Measurements from ENCODE around the gene ZFHX3.

Gene ZFHX3

DNA sequence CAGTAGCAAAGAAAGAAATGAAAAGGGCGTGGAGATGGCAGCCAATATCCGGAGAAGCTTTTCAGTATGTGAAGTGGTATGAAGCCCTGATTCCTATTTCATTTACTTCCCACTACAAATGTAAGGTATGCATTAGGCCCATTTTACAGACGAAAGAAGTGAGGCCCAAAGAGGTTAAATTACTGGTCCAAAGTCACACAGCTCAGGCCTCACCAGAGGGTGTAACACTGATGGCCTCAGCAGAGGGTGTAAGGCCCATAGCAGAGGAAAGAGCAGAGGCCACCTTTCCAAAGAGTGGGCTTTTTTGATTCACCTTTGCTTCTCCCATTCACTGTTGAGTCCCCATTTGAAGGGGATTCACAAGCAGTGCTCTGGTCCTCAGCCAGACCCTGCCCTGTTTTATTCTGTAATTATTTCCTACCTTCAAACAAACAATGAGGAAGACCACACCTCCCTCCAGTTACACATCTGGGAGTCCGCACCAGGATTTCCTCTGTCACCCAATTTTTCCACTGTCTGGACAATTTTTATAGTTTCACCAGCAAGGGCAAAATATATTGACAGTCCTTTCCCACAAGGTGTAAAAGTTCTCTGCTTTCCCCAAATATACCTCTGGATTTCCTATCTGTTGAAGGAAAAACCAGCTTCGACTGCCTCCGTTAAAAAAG lies 7.1 kb downstream of the ZFHX3 start:
- Histone ChIP-seq H3K27ac (no peak overlapping the region), H3K4me3 (IDR thresholded peaks at IDR 0.05; ENCODE audit: insufficient read depth, low read depth, low read length) (no peak overlapping the region), H3K4me2 (no peak overlapping the region), H3K79me2 (ENCODE audit: insufficient read depth, low read depth) (peaks cover under 1% of the 10 kb centered on the region; the same call in 1 of the 2 replicates), H3K9ac (no peak overlapping the region), H4K20me1 (ENCODE audit: insufficient read depth) (no peaks in the 10 kb centered on the region), H2AFZ (ENCODE audit: low read depth) (no peak overlapping the region), H3K27me3 (ENCODE audit: insufficient read depth, low read depth) (no peaks in the 10 kb centered on the region), H3K36me3 (ENCODE audit: insufficient read depth) (no peaks in the 10 kb centered on the region), H3K4me1 (ENCODE audit: low read depth, poor library complexity, severe bottlenecking) (peaks cover 38% of the 10 kb centered on the region)
- no peak for TF ChIP-seq CTCF (conservative IDR thresholded peaks at IDR 0.05; ENCODE audit: low read depth, low read length)

DNA sequence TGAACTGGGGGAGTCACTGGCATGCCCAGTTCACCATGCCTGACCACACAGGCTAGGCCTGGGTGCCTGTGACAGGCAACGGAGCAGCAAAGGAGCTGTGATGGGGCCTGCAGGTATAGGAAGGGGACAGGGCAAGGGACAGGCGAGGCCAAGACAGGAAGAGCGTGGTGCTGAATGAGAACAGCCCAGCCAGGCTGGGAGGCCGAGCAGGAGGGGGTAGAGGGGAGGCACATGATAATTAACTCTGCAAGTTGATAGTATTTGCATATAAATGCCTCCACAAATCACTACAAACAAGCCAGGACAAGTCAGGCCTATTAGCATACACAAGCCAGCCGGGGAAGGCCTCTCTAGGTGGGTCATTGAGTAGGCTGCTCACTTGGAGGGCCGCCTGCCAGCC lies 7.8 kb downstream of the ZFHX3 start:
- Histone ChIP-seq H3K4me3 (IDR thresholded peaks at IDR 0.05; ENCODE audit: insufficient read depth, low read depth, low read length) (no peak overlapping the region), H3K27ac (no peak overlapping the region), H3K4me2 (no peak overlapping the region), H3K79me2 (ENCODE audit: insufficient read depth, low read depth) (no peaks in the 10 kb centered on the region), H3K9ac (no peak overlapping the region), H3K36me3 (ENCODE audit: insufficient read depth) (no peaks in the 10 kb centered on the region), H3K27me3 (ENCODE audit: insufficient read depth, low read depth) (no peaks in the 10 kb centered on the region), H2AFZ (ENCODE audit: low read depth) (no peak overlapping the region), H3K4me1 (ENCODE audit: low read depth, poor library complexity, severe bottlenecking) (peaks cover 38% of the 10 kb centered on the region), H4K20me1 (ENCODE audit: insufficient read depth) (no peaks in the 10 kb centered on the region)
- TF ChIP-seq CTCF (conservative IDR thresholded peaks at IDR 0.05; ENCODE audit: low read depth, low read length), result no peak

DNA sequence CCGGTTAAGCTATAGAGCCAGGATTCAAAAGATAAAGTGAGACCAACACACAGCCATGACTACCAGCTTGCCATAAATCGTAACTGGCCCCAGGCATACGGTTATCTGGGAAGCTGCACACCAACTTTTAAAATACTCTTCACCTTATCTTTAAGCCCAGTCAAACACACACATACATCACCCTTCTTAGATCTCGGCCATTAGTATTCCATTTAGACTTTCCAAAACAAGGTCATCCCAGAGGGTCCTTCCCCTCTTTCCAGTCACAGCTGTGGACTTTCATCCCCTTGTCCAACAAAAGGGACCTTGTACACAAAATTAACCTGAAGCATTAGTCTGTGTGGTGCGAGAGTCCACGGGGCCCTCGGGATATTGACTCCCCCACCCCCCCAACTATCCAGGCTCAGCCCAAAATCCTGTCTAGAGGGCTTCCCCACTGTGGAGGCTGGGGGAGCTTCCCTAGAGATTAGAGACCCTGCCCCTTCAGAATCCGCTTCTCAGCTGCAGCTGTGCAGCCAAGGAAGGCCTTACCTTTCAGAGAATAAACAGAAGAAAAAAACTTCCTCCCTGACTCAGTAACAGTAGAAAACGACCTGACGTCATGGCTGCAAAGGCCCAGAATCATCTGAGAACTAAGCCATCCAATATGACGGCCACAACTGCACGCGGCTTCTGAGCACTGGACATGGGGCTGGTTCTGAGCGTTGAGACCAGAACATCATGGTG lies 9.9 kb downstream of the ZFHX3 start:
- H3K4me1 ChIP-seq (ENCODE audit: low read depth, poor library complexity, severe bottlenecking), result peaks cover 27% of the 10 kb centered on the region
- H3K4me3 ChIP-seq (IDR thresholded peaks at IDR 0.05; ENCODE audit: insufficient read depth, low read depth, low read length), result no peak overlapping the region
- H3K9ac ChIP-seq, result no peak overlapping the region
- H3K36me3 ChIP-seq (ENCODE audit: insufficient read depth), result no peaks in the 10 kb centered on the region
- no peaks in the 10 kb centered on the region for H3K27me3 ChIP-seq (ENCODE audit: insufficient read depth, low read depth)
- no peak overlapping the region for H3K27ac ChIP-seq
- no peak for TF ChIP-seq CTCF (conservative IDR thresholded peaks at IDR 0.05; ENCODE audit: low read depth, low read length)
- H3K4me2 ChIP-seq, result no peak overlapping the region
- H2AFZ ChIP-seq (ENCODE audit: low read depth), result no peak overlapping the region
- no peaks in the 10 kb centered on the region for H4K20me1 ChIP-seq (ENCODE audit: insufficient read depth)
- H3K79me2 ChIP-seq (ENCODE audit: insufficient read depth, low read depth), result no peaks in the 10 kb centered on the region

DNA sequence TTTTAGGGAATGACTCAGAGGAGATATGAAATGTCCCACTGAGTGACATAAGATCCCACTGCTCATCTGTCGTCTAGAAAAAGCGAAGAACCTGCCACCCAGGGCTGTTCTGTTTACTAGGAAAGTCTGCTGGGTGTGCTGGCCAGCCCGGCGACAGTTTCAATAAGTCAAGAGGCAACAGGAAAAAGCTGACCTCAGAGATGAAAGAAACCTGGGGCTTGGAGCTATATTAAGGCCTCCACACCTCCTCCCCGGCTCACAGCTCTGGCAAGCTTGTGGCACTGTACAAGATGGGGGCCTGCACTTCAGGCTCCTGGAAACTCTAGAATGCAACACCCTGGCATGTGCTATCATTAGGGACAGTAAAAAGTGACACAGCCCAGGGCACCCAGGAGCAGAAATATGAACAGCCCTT lies 10.6 kb downstream of the ZFHX3 start:
- Histone ChIP-seq H3K27ac (no peak overlapping the region), H3K36me3 (ENCODE audit: insufficient read depth) (no peaks in the 10 kb centered on the region), H3K9ac (no peak overlapping the region), H3K4me2 (peak overlapping the region; percentile 27; the same call in 1 of the 2 replicates), H3K27me3 (ENCODE audit: insufficient read depth, low read depth) (no peaks in the 10 kb centered on the region), H4K20me1 (ENCODE audit: insufficient read depth) (no peaks in the 10 kb centered on the region), H3K4me3 (IDR thresholded peaks at IDR 0.05; ENCODE audit: insufficient read depth, low read depth, low read length) (no peak overlapping the region), H3K79me2 (ENCODE audit: insufficient read depth, low read depth) (no peaks in the 10 kb centered on the region), H3K4me1 (ENCODE audit: low read depth, poor library complexity, severe bottlenecking) (peaks cover 20% of the 10 kb centered on the region), H2AFZ (ENCODE audit: low read depth) (no peak overlapping the region)
- no peak for TF ChIP-seq CTCF (conservative IDR thresholded peaks at IDR 0.05; ENCODE audit: low read depth, low read length)
